Measurements from ENCODE around the gene WNT7A. TPM values are rescaled to one million over a fixed set of nuclear protein-coding genes. Genes with fewer than 3 reads are reported as not detected.

WNT7A gene
- total RNA-seq, 2 donors from 2014 or later, result 0.11 TPM; not detected in 1

GRCh38 chr3:13838421-13838820, 41.5 kb downstream of the WNT7A start:
- Histone ChIP-seq H3K27ac (no peak overlapping the region), H3K4me3 (no peak overlapping the region), H3K9me3 (no peaks in the 10 kb centered on the region), H3K36me3 (no peaks in the 10 kb centered on the region), H3K4me1 (replicated peaks) (no peaks in the 10 kb centered on the region), H3K27me3 (replicated peaks; ENCODE audit: insufficient read depth) (no peaks in the 10 kb centered on the region)
- no peak for TF ChIP-seq POLR2AphosphoS5 (IDR thresholded peaks at IDR 0.05)
- no peak for TF ChIP-seq CTCF (IDR thresholded peaks at IDR 0.05)
- no peak for TF ChIP-seq POLR2A (IDR thresholded peaks at IDR 0.05)
- DNase-seq (ENCODE audit: low spot score), result no peak
- intact Hi-C loops (cut with DNase I), result no loop called here
- 79% methylated on average over 4 of the region's 4 CpGs for WGBS

GRCh38 chr3:13837751-13838150, 42.1 kb downstream of the WNT7A start:
- H3K4me3 ChIP-seq, result no peak overlapping the region
- no peak for DNase-seq (ENCODE audit: low spot score)
- no peak overlapping the region for H3K27ac ChIP-seq
- no peaks in the 10 kb centered on the region for H3K4me1 ChIP-seq (replicated peaks)
- no peaks in the 10 kb centered on the region for H3K27me3 ChIP-seq (replicated peaks; ENCODE audit: insufficient read depth)
- no peak for TF ChIP-seq CTCF (IDR thresholded peaks at IDR 0.05)
- no peak for TF ChIP-seq POLR2AphosphoS5 (IDR thresholded peaks at IDR 0.05)
- no peak for TF ChIP-seq POLR2A (IDR thresholded peaks at IDR 0.05)
- H3K36me3 ChIP-seq, result no peaks in the 10 kb centered on the region
- 89% methylated on average over 10 of the region's 10 CpGs for WGBS
- intact Hi-C loops (cut with DNase I), result no loop called here
- no peaks in the 10 kb centered on the region for H3K9me3 ChIP-seq

- intact Hi-C loops (cut with DNase I), result no loop called here
- H3K27me3 ChIP-seq (replicated peaks; ENCODE audit: insufficient read depth), result no peaks in the 10 kb centered on the region
- H3K27ac ChIP-seq, result no peak overlapping the region
- H3K4me1 ChIP-seq (replicated peaks), result no peaks in the 10 kb centered on the region
- DNase-seq (ENCODE audit: low spot score), result no peak
- no peak overlapping the region for H3K4me3 ChIP-seq
- 73% methylated on average over 12 of the region's 12 CpGs for WGBS
- no peak for TF ChIP-seq POLR2A (IDR thresholded peaks at IDR 0.05)
- no peak for TF ChIP-seq CTCF (IDR thresholded peaks at IDR 0.05)
- no peak for TF ChIP-seq POLR2AphosphoS5 (IDR thresholded peaks at IDR 0.05)
- no peaks in the 10 kb centered on the region for H3K36me3 ChIP-seq
- H3K9me3 ChIP-seq, result no peaks in the 10 kb centered on the region
Observed at GRCh38 chr3:13836658-13837587, 42.9 kb downstream of the WNT7A start.

- Histone ChIP-seq H3K27ac (no peak overlapping the region), H3K9me3 (no peaks in the 10 kb centered on the region), H3K27me3 (replicated peaks; ENCODE audit: insufficient read depth) (no peaks in the 10 kb centered on the region), H3K4me1 (replicated peaks) (no peaks in the 10 kb centered on the region), H3K36me3 (no peaks in the 10 kb centered on the region), H3K4me3 (no peak overlapping the region)
- no peak for DNase-seq (ENCODE audit: low spot score)
- intact Hi-C loops (cut with DNase I), result no loop called here
- TF ChIP-seq POLR2A (IDR thresholded peaks at IDR 0.05) (no peak), CTCF (IDR thresholded peaks at IDR 0.05) (no peak), POLR2AphosphoS5 (IDR thresholded peaks at IDR 0.05) (no peak)
- 90% methylated on average over 9 of the region's 9 CpGs for WGBS
Observed at GRCh38 chr3:13835246-13835645, 44.6 kb downstream of the WNT7A start.

All from prostate gland (tissue), 2 donors.